RWPE2 (cell line): ENCODE measurements around the gene STAM.

Source experiments
- ATAC-seq: fragments of 200-7000 bp; cut with Tn5 transposase; 3 replicates; pipeline ENCODE4 v1.9.1; 2021; ENCODE audit warnings: low read depth
- DNase-seq: peaks from one replicate; pipeline ENCODE4 v3.0.0-alpha.2; 2020; ENCODE audit warnings: low spot score
- H3K27ac ChIP-seq: fragments of 450-650 bp; 2 replicates; pipeline ENCODE4 v1.5.1; 2017; ENCODE audit warnings: mild to moderate bottlenecking; ENCODE audit not compliant: poor library complexity, severe bottlenecking
- H3K27me3 ChIP-seq: fragments of 250-450 bp; sonication (Bioruptor Pico); 2 replicates; pipeline ENCODE4 v1.5.1; 2021; ENCODE audit warnings: mild to moderate bottlenecking, moderate library complexity; ENCODE audit not compliant: insufficient read depth, poor library complexity, severe bottlenecking
- H3K36me3 ChIP-seq: fragments of 250-450 bp; sonication (Bioruptor Pico); 2 replicates; pipeline ENCODE4 v1.5.1; 2020; ENCODE audit warnings: low read depth, mild to moderate bottlenecking, moderate library complexity
- H3K4me1 ChIP-seq: fragments of 250-450 bp; sonication (Bioruptor Pico); 2 replicates; pipeline ENCODE4 v1.5.1; 2021; ENCODE audit warnings: mild to moderate bottlenecking, moderate library complexity; ENCODE audit not compliant: insufficient read depth, poor library complexity, severe bottlenecking
- H3K4me3 ChIP-seq: fragments of 250-450 bp; sonication (Bioruptor Pico); 2 replicates; pipeline ENCODE4 v1.5.1; 2021; ENCODE audit warnings: mild to moderate bottlenecking, moderate library complexity; ENCODE audit not compliant: severe bottlenecking
- H3K9me3 ChIP-seq: fragments of 250-450 bp; sonication (Bioruptor Pico); 2 replicates; pipeline ENCODE4 v1.5.1; 2021; ENCODE audit warnings: mild to moderate bottlenecking, moderate library complexity; ENCODE audit not compliant: severe bottlenecking
- CTCF ChIP-seq: fragments of 450-650 bp; IDR thresholded peaks from one replicate; pipeline ENCODE4 v1.5.1; 2017; ENCODE audit warnings: mild to moderate bottlenecking, moderate library complexity; ENCODE audit not compliant: poor library complexity, severe bottlenecking

The STAM gene

GRCh38 chr10:17649836-17650235 is 5.9 kb downstream of the STAM start:
- peaks cover 15% of the 10 kb centered on the region for H3K4me1 ChIP-seq
- no peaks in the 10 kb centered on the region for H3K9me3 ChIP-seq
- H3K4me3 ChIP-seq, result no peak overlapping the region
- TF ChIP-seq CTCF, result no peak
- peaks cover 46% of the 10 kb centered on the region for H3K36me3 ChIP-seq
- H3K27ac ChIP-seq, result no peak overlapping the region
- DNase-seq (no peak), ATAC-seq (no peak)
- no peaks in the 10 kb centered on the region for H3K27me3 ChIP-seq

- DNase-seq (no peak), ATAC-seq (no peak)
- no peaks in the 10 kb centered on the region for H3K27me3 ChIP-seq
- no peak for TF ChIP-seq CTCF
- H3K9me3 ChIP-seq, result no peaks in the 10 kb centered on the region
- no peak overlapping the region for H3K27ac ChIP-seq
- peaks cover 11% of the 10 kb centered on the region for H3K4me1 ChIP-seq
- no peak overlapping the region for H3K4me3 ChIP-seq
- peaks cover 46% of the 10 kb centered on the region for H3K36me3 ChIP-seq
Observed at GRCh38 chr10:17650416-17650815, 6.5 kb downstream of the STAM start.

- no peaks in the 10 kb centered on the region for H3K9me3 ChIP-seq
- H3K36me3 ChIP-seq, result peaks cover 42% of the 10 kb centered on the region
- ATAC-seq (no peak), DNase-seq (no peak)
- no peaks in the 10 kb centered on the region for H3K27me3 ChIP-seq
- no peaks in the 10 kb centered on the region for H3K4me1 ChIP-seq
- H3K4me3 ChIP-seq, result no peak overlapping the region
- TF ChIP-seq CTCF, result no peak
- no peak overlapping the region for H3K27ac ChIP-seq
Observed at GRCh38 chr10:17651896-17652295, 7.9 kb downstream of the STAM start.

- no peak for TF ChIP-seq CTCF
- DNase-seq, result no peak
- Histone ChIP-seq H3K4me3 (no peak overlapping the region), H3K36me3 (peaks cover 37% of the 10 kb centered on the region), H3K27ac (no peak overlapping the region), H3K9me3 (no peaks in the 10 kb centered on the region), H3K27me3 (no peaks in the 10 kb centered on the region), H3K4me1 (no peaks in the 10 kb centered on the region)
- ATAC-seq, result no peak
Observed at GRCh38 chr10:17652585-17652984, 8.6 kb downstream of the STAM start.

- H3K4me1 ChIP-seq, result no peaks in the 10 kb centered on the region
- no peak for TF ChIP-seq CTCF
- H3K36me3 ChIP-seq, result peaks cover 23% of the 10 kb centered on the region
- no peak overlapping the region for H3K27ac ChIP-seq
- no peaks in the 10 kb centered on the region for H3K27me3 ChIP-seq
- H3K4me3 ChIP-seq, result no peak overlapping the region
- no peaks in the 10 kb centered on the region for H3K9me3 ChIP-seq
- no peak for ATAC-seq
- DNase-seq, result no peak
Observed at GRCh38 chr10:17655009-17655408, 11.1 kb downstream of the STAM start.
